ENCODE results near the gene CLCA2. TPM values are rescaled to one million over a fixed set of nuclear protein-coding genes. Genes with fewer than 3 reads are reported as not detected.
"Not testable (repeated sequence)": the region's sequence is repeated elsewhere in the genome, so short reads cannot be mapped to it uniquely, and the experiment has no call there.

The CLCA2 gene
- polyA plus RNA-seq, 1 donor (not counting 4 experiments of a cell fraction or from before 2014, with no cell fraction given), result 407 TPM

DNA sequence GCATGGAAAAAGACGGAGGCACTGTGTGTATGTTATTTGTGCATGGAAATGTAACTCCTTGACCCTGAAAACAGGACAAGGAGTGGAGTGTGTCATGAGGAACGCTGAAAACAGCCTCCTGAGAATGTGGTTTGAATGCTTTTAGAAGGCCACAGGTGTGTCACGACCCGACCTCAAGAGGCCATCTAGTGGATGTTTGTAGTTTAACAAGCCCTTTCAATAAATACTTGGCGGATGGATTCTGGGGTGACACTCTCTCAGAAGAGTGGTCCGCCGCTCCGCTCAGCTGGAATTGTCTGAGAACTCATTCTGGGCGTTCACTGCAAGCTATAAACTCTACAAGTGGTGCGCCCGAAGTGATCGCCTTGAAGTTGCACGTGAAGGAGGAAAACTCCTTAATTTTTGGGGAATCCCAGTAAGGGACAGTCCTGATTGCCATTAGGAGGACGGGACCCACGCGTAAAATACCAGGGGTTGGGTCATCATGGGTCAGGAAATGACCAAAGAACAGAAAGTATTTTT is 78.2 kb downstream of the CLCA2 start:
- H2AFZ ChIP-seq (ENCODE audit: control insufficient read depth, low read length); H4K20me1 ChIP-seq (ENCODE audit: control insufficient read depth, extremely low read depth, insufficient read depth, low read length); H3K27me3 ChIP-seq (ENCODE audit: control insufficient read depth, extremely low read depth, insufficient read depth, low read length); H3K79me2 ChIP-seq (ENCODE audit: control insufficient read depth, insufficient read depth, low read length); H3K9me3 ChIP-seq (ENCODE audit: control insufficient read depth, low read depth, low read length); DNase-seq (ENCODE audit: low read depth, low spot score); H3K36me3 ChIP-seq (ENCODE audit: control insufficient read depth in 2 of 2, extremely low read depth in 1 of 2, insufficient read depth in 2 of 2, low read length in 2 of 2); H3K9ac ChIP-seq (ENCODE audit: control insufficient read depth, extremely low read depth, insufficient read depth, low read length); H3K9me1 ChIP-seq (ENCODE audit: control insufficient read depth, extremely low read depth, insufficient read depth, low read length): not testable (repeated sequence)
- peak overlapping the region; percentile 73 for H3K4me2 ChIP-seq (ENCODE audit: control insufficient read depth, extremely low read depth, insufficient read depth, low read depth, low read length)
- peaks cover 26% of the 10 kb centered on the region for H3K4me1 ChIP-seq (ENCODE audit: control insufficient read depth, extremely low read depth, insufficient read depth, low read length)
- TF ChIP-seq, protein P1, sequence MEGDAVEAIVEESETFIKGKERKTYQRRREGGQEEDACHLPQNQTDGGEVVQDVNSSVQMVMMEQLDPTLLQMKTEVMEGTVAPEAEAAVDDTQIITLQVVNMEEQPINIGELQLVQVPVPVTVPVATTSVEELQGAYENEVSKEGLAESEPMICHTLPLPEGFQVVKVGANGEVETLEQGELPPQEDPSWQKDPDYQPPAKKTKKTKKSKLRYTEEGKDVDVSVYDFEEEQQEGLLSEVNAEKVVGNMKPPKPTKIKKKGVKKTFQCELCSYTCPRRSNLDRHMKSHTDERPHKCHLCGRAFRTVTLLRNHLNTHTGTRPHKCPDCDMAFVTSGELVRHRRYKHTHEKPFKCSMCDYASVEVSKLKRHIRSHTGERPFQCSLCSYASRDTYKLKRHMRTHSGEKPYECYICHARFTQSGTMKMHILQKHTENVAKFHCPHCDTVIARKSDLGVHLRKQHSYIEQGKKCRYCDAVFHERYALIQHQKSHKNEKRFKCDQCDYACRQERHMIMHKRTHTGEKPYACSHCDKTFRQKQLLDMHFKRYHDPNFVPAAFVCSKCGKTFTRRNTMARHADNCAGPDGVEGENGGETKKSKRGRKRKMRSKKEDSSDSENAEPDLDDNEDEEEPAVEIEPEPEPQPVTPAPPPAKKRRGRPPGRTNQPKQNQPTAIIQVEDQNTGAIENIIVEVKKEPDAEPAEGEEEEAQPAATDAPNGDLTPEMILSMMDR (optimal IDR thresholded peaks at IDR 0.05 in 1 of 3, IDR thresholded peaks at IDR 0.05 in 1 of 3, conservative IDR thresholded peaks at IDR 0.05 in 1 of 3; ENCODE audit: extremely low read depth in 1 of 3, insufficient read depth in 2 of 3, low read length in 3 of 3), result peak; percentile 7 to 32 (median 29)
- FAIRE-seq, result peak; percentile 80
- peak overlapping the region; percentile 28 for H3K27ac ChIP-seq (ENCODE audit: control insufficient read depth, insufficient read depth, low read length)
- peak overlapping the region in 2 of 3 experiments; percentile 23 to 36 for H3K4me3 ChIP-seq (ENCODE audit: control insufficient read depth in 2 of 3, extremely low read depth in 1 of 3, insufficient read depth in 2 of 3, low read depth in 1 of 3, low read length in 3 of 3)
- dilution Hi-C loops (cut with MboI; ENCODE audit: extremely low pct_ligation_motif_present, low sequenced_read_pairs), result loop anchor here (25.0 kb wide), 1 partner anchor 185 kb away; no protein-coding TSS in a partner anchor

DNA sequence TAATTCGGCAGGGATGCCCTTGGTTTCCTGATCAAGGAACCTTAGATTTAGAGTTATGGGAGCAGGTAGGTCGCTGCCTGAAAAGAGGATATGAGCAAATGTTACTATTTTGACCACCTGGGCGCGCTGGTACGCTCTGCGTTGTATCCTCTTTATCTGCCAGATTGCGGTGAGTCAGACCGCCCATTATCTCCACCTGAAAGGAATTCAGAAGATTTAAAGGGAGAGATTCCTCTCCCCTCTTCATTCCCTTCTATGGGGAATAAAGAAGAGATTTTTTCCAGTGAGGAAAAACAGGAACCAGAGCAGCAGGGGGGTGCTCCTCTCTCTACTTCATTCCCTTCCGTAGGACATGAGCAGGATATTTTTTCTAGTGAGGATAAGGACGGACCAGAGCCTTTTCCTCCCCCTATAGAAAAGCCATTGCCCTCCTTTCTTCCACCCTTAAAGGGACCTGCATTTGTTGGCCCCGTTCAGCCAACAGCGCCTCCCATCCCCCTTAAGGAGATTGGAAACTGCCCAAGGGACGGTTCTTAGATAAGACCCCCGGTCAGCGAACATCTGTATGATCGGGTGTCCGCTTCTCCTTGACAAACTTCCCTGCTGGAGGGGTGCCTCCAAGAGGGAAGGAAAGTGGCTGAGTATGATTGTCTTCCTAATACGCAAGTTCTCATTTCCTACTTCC is 78.9 kb downstream of the CLCA2 start:
- H3K27ac ChIP-seq (ENCODE audit: control insufficient read depth, insufficient read depth, low read length), result no peak overlapping the region
- no peak overlapping the region for H3K9ac ChIP-seq (ENCODE audit: control insufficient read depth, extremely low read depth, insufficient read depth, low read length)
- no peaks in the 10 kb centered on the region for H3K9me1 ChIP-seq (ENCODE audit: control insufficient read depth, extremely low read depth, insufficient read depth, low read length)
- DNase-seq (ENCODE audit: low read depth, low spot score) (peak; percentile 42), FAIRE-seq (peak; percentile 88)
- H3K4me2 ChIP-seq (ENCODE audit: control insufficient read depth, extremely low read depth, insufficient read depth, low read depth, low read length), result peak overlapping the region; percentile 73
- no peaks in the 10 kb centered on the region for H3K36me3 ChIP-seq (ENCODE audit: control insufficient read depth in 2 of 2, extremely low read depth in 1 of 2, insufficient read depth in 2 of 2, low read length in 2 of 2)
- dilution Hi-C loops (cut with MboI; ENCODE audit: extremely low pct_ligation_motif_present, low sequenced_read_pairs), result loop anchor here (25.0 kb wide), 1 partner anchor 184 kb away; no protein-coding TSS in a partner anchor
- no peaks in the 10 kb centered on the region for H4K20me1 ChIP-seq (ENCODE audit: control insufficient read depth, extremely low read depth, insufficient read depth, low read length)
- no peaks in the 10 kb centered on the region for H3K9me3 ChIP-seq (ENCODE audit: control insufficient read depth, low read depth, low read length)
- peak overlapping the region in 2 of 3 experiments; percentile 23 to 36 for H3K4me3 ChIP-seq (ENCODE audit: control insufficient read depth in 2 of 3, extremely low read depth in 1 of 3, insufficient read depth in 2 of 3, low read depth in 1 of 3, low read length in 3 of 3)
- no peak for TF ChIP-seq EZH2 (IDR thresholded peaks at IDR 0.05; ENCODE audit: low read length)
- TF ChIP-seq, protein P1 (optimal IDR thresholded peaks at IDR 0.05 in 1 of 3, IDR thresholded peaks at IDR 0.05 in 1 of 3, conservative IDR thresholded peaks at IDR 0.05 in 1 of 3; ENCODE audit: extremely low read depth in 1 of 3, insufficient read depth in 2 of 3, low read length in 3 of 3), result peak; percentile 35 to 57 (median 48)
- H3K4me1 ChIP-seq (ENCODE audit: control insufficient read depth, extremely low read depth, insufficient read depth, low read length), result peaks cover 26% of the 10 kb centered on the region
- no peaks in the 10 kb centered on the region for H3K27me3 ChIP-seq (ENCODE audit: control insufficient read depth, extremely low read depth, insufficient read depth, low read length)
- H2AFZ ChIP-seq (ENCODE audit: control insufficient read depth, low read length), result peak overlapping the region; percentile 92
- no peaks in the 10 kb centered on the region for H3K79me2 ChIP-seq (ENCODE audit: control insufficient read depth, insufficient read depth, low read length)

Data from keratinocyte (primary cell).